GM23338 (cell line): Measurements from ENCODE around the gene CKM. TPM values are rescaled to one million over a fixed set of nuclear protein-coding genes. Genes with fewer than 3 reads are reported as not detected.

Source experiments
- ATAC-seq: fragments of 200-7000 bp; cut with Tn5 transposase; 3 replicates; pipeline ENCODE4 v1.9.1; 2020
- DNase-seq: peaks from one replicate; pipeline ENCODE4 v3.0.0-alpha.2; 2015; ENCODE audit warnings: low spot score
- H2AFZ ChIP-seq: fragments of 200-600 bp; sonication (generic); 2 replicates; pipeline ENCODE4 v1.8.0; 2016; ENCODE audit warnings: antibody characterized with exemption, mild to moderate bottlenecking, moderate library complexity
- H3F3A ChIP-seq: fragments of 200-600 bp; sonication (generic); replicated peaks from 2 replicates; pipeline ENCODE4 v1.8.0; 2017; ENCODE audit warnings: antibody characterized with exemption, mixed run types, low read depth
- H3K27ac ChIP-seq: fragments of 200-600 bp; sonication (generic); 2 replicates; pipeline ENCODE4 v1.6.1; 2016; ENCODE audit warnings: low read depth
- H3K27me3 ChIP-seq: fragments of 200-600 bp; sonication (generic); 2 replicates; pipeline ENCODE4 v1.8.0; 2016; ENCODE audit warnings: mild to moderate bottlenecking, mixed run types, moderate library complexity; ENCODE audit not compliant: insufficient read depth
- H3K36me3 ChIP-seq: fragments of 200-600 bp; sonication (generic); 2 replicates; pipeline ENCODE4 v1.8.0; 2016; ENCODE audit warnings: mild to moderate bottlenecking; ENCODE audit not compliant: insufficient read depth
- H3K4me1 ChIP-seq: fragments of 200-600 bp; sonication (generic); 2 replicates; pipeline ENCODE4 v1.8.0; 2016; ENCODE audit warnings: mild to moderate bottlenecking, moderate library complexity; ENCODE audit not compliant: insufficient read depth
- H3K4me2 ChIP-seq: fragments of 200-600 bp; sonication (generic); 2 replicates; pipeline ENCODE4 v1.7.1; 2017; ENCODE audit warnings: mixed run types
- H3K4me3 ChIP-seq: fragments of 200-600 bp; sonication (generic); 2 replicates; pipeline ENCODE4 v1.6.1; 2016; ENCODE audit warnings: mixed run types
- H3K79me2 ChIP-seq: fragments of 200-600 bp; sonication (generic); replicated peaks from 2 replicates; pipeline ENCODE4 v1.8.0; 2017; ENCODE audit warnings: mild to moderate bottlenecking; ENCODE audit not compliant: insufficient read depth
- H3K9me2 ChIP-seq: fragments of 200-600 bp; sonication (generic); 2 replicates; pipeline ENCODE4 v1.8.0; 2017; ENCODE audit not compliant: insufficient read depth
- H4K20me1 ChIP-seq: fragments of 200-600 bp; sonication (generic); replicated peaks from 2 replicates; pipeline ENCODE4 v1.8.0; 2017; ENCODE audit warnings: mild to moderate bottlenecking; ENCODE audit not compliant: insufficient read depth
- H3K27ac Mint-ChIP-seq: 2 replicates; pipeline ENCODE4 v1.8.0; 2020; ENCODE audit warnings: inconsistent platforms, mild to moderate bottlenecking, moderate library complexity, mixed read lengths
- H3K27me3 Mint-ChIP-seq: 3 replicates; pipeline ENCODE4 v1.8.0; 2022; ENCODE audit warnings: low read depth, mild to moderate bottlenecking, moderate library complexity, mixed read lengths, inconsistent platforms; ENCODE audit not compliant: insufficient read depth, poor library complexity
- H3K36me3 Mint-ChIP-seq: 3 replicates; pipeline ENCODE4 v1.8.0; 2021; ENCODE audit warnings: low read depth, mild to moderate bottlenecking, inconsistent platforms, moderate library complexity, mixed read lengths
- H3K4me1 Mint-ChIP-seq: 3 replicates; pipeline ENCODE4 v1.8.0; 2020; ENCODE audit warnings: mild to moderate bottlenecking, inconsistent platforms, mixed read lengths
- H3K4me3 Mint-ChIP-seq: 3 replicates; pipeline ENCODE4 v1.8.0; 2021; ENCODE audit warnings: moderate library complexity, mild to moderate bottlenecking, inconsistent platforms, mixed read lengths
- H3K9me3 Mint-ChIP-seq: 3 replicates; pipeline ENCODE4 v1.8.0; 2020; ENCODE audit warnings: moderate library complexity, mild to moderate bottlenecking, inconsistent platforms, mixed read lengths
- CREB1 ChIP-seq: fragments of 250-450 bp; sonication (Bioruptor Pico); IDR thresholded peaks from 2 replicates; pipeline ENCODE4 v1.5.0; 2020; ENCODE audit warnings: low read depth, mild to moderate bottlenecking, moderate library complexity
- EZH2 ChIP-seq: fragments of 200-600 bp; sonication (generic); IDR thresholded peaks from one replicate; pipeline ENCODE4 v1.8.0; 2017; ENCODE audit warnings: antibody characterized with exemption, mild to moderate bottlenecking, low read depth; ENCODE audit not compliant: unreplicated experiment
- POLR2AphosphoS5 ChIP-seq: IDR thresholded peaks from 2 replicates; pipeline ENCODE4 v1.6.1; 2016; ENCODE audit warnings: antibody characterized with exemption, low read depth
- ZNF114 ChIP-seq: fragments of 250-450 bp; sonication (Bioruptor Pico); IDR thresholded peaks from 2 replicates; pipeline ENCODE4 v1.5.0; 2020; ENCODE audit warnings: mild to moderate bottlenecking, moderate library complexity
- ZNF331 ChIP-seq: fragments of 250-450 bp; sonication (Bioruptor Pico); IDR thresholded peaks from 2 replicates; pipeline ENCODE4 v1.5.0; 2020; ENCODE audit warnings: low read depth, mild to moderate bottlenecking, moderate library complexity
- polyA plus RNA-seq: library from polyadenylated mRNA; unstranded; fragments of >200 nt; fragmentation: Nextera tagmentation; extraction: Ambion mirVana; gene quantifications from 2 replicates; pipeline ENCODE4 v1.2.1, GENCODE V29; 2016
- total RNA-seq: library from RNA; depleted of rRNA; stranded (reverse); fragments of >200 nt; shearing (Covaris generic); gene quantifications from 2 replicates; pipeline ENCODE4 v1.2.3, GENCODE V29; 2014
- TF ChIP-seq, protein P1 (sequence below): fragments of 250-450 bp; sonication (Bioruptor Pico); IDR thresholded peaks from 2 replicates; pipeline ENCODE4 v1.5.0; 2020; ENCODE audit warnings: mild to moderate bottlenecking, moderate library complexity

The CKM gene
- total and polyA plus RNA-seq, 2 experiments from 2014 or later = not detected

GRCh38 chr19:45293682-45294081, 29.0 kb downstream of the CKM start (continued):
- TF ChIP-seq, protein P1, sequence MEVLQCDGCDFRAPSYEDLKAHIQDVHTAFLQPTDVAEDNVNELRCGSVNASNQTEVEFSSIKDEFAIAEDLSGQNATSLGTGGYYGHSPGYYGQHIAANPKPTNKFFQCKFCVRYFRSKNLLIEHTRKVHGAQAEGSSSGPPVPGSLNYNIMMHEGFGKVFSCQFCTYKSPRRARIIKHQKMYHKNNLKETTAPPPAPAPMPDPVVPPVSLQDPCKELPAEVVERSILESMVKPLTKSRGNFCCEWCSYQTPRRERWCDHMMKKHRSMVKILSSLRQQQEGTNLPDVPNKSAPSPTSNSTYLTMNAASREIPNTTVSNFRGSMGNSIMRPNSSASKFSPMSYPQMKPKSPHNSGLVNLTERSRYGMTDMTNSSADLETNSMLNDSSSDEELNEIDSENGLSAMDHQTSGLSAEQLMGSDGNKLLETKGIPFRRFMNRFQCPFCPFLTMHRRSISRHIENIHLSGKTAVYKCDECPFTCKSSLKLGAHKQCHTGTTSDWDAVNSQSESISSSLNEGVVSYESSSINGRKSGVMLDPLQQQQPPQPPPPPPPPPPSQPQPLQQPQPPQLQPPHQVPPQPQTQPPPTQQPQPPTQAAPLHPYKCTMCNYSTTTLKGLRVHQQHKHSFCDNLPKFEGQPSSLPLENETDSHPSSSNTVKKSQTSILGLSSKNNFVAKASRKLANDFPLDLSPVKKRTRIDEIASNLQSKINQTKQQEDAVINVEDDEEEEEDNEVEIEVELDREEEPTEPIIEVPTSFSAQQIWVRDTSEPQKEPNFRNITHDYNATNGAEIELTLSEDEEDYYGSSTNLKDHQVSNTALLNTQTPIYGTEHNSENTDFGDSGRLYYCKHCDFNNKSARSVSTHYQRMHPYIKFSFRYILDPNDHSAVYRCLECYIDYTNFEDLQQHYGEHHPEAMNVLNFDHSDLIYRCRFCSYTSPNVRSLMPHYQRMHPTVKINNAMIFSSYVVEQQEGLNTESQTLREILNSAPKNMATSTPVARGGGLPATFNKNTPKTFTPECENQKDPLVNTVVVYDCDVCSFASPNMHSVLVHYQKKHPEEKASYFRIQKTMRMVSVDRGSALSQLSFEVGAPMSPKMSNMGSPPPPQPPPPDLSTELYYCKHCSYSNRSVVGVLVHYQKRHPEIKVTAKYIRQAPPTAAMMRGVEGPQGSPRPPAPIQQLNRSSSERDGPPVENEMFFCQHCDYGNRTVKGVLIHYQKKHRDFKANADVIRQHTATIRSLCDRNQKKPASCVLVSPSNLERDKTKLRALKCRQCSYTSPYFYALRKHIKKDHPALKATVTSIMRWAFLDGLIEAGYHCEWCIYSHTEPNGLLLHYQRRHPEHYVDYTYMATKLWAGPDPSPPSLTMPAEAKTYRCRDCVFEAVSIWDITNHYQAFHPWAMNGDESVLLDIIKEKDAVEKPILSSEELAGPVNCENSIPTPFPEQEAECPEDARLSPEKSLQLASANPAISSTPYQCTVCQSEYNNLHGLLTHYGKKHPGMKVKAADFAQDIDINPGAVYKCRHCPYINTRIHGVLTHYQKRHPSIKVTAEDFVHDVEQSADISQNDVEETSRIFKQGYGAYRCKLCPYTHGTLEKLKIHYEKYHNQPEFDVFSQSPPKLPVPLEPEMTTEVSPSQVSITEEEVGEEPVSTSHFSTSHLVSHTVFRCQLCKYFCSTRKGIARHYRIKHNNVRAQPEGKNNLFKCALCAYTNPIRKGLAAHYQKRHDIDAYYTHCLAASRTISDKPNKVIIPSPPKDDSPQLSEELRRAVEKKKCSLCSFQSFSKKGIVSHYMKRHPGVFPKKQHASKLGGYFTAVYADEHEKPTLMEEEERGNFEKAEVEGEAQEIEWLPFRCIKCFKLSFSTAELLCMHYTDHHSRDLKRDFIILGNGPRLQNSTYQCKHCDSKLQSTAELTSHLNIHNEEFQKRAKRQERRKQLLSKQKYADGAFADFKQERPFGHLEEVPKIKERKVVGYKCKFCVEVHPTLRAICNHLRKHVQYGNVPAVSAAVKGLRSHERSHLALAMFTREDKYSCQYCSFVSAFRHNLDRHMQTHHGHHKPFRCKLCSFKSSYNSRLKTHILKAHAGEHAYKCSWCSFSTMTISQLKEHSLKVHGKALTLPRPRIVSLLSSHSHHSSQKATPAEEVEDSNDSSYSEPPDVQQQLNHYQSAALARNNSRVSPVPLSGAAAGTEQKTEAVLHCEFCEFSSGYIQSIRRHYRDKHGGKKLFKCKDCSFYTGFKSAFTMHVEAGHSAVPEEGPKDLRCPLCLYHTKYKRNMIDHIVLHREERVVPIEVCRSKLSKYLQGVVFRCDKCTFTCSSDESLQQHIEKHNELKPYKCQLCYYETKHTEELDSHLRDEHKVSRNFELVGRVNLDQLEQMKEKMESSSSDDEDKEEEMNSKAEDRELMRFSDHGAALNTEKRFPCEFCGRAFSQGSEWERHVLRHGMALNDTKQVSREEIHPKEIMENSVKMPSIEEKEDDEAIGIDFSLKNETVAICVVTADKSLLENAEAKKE (CRISPR knock-in tag) = no peak

DNA sequence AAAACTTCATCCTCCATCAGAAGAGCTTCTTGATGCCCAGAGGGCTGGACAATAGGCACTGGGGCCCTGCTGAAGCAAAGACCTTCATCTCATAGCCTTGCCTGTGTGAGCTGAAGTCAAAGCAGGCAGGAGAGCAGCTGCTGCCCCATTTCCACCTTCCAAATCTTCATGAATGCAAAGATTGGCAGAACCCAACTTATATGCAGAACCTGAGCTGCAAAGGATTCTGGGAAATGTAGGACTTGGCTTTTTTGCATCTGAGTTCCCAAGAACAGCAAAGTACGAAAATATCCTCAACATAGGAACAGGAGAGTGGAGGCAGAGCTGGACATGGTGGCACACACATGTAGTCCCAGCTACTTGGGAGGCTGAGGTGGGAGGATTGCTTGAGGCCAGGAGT, 30.8 kb downstream of the CKM start:
- H2AFZ ChIP-seq = no peak overlapping the region
- H3K36me3 ChIP-seq = peaks cover 3% of the 10 kb centered on the region; the same call in 1 of the 2 replicates
- H3K27me3 ChIP-seq = no peaks in the 10 kb centered on the region
- no peak overlapping the region for H3K4me3 ChIP-seq
- no peaks in the 10 kb centered on the region; the same call in 2 of the 3 replicates for H3K4me1 Mint-ChIP-seq
- H3K27ac ChIP-seq = no peak overlapping the region
- no peak for ATAC-seq
- H3F3A ChIP-seq = no peaks in the 10 kb centered on the region
- H3K4me3 Mint-ChIP-seq = no peak overlapping the region
- H3K36me3 Mint-ChIP-seq = peaks cover 29% of the 10 kb centered on the region
- H4K20me1 ChIP-seq = peaks cover 3% of the 10 kb centered on the region; the same call in 1 of the 2 replicates
- no peak for DNase-seq
- no peaks in the 10 kb centered on the region for H3K4me1 ChIP-seq
- peaks cover 13% of the 10 kb centered on the region for H3K27me3 Mint-ChIP-seq
- no peaks in the 10 kb centered on the region for H3K79me2 ChIP-seq
- H3K9me3 Mint-ChIP-seq = 0 out of 3 replicates have a peak, but pooled peaks cover 3% of the 10 kb centered on the region
- H3K27ac Mint-ChIP-seq = no peak overlapping the region
- no peaks in the 10 kb centered on the region for H3K9me2 ChIP-seq
- no peak overlapping the region for H3K4me2 ChIP-seq
- no peak for TF ChIP-seq ZNF114 (CRISPR knock-in tag)
- TF ChIP-seq, protein P1 (CRISPR knock-in tag) = no peak
- no peak for TF ChIP-seq POLR2AphosphoS5
- no peak for TF ChIP-seq CREB1
- no peak for TF ChIP-seq ZNF331
- no peak for TF ChIP-seq EZH2
